ENCODE measurements around the gene PPM1A.

PPM1A gene

GRCh38 chr14:60257865-60258264, 8.8 kb downstream of the PPM1A start:
- ChIA-PET POLR2A (interaction anchor here (1.6 to 4.6 kb wide), 2 partner anchors 9 to 10 kb away, joined by 4 to 24 read pairs; partner anchors contain the start of gene PPM1A), CTCF (no interaction called here)
- no peak for DNase-seq (ENCODE audit: extremely low spot score)
- TF ChIP-seq PKNOX1 (IDR thresholded peaks at IDR 0.05) (no peak), HDGF (IDR thresholded peaks at IDR 0.05; ENCODE audit: borderline replicate concordance) (no peak), L3MBTL2 (conservative IDR thresholded peaks at IDR 0.05) (no peak), ARNT (IDR thresholded peaks at IDR 0.05) (no peak), TARDBP (IDR thresholded peaks at IDR 0.05) (no peak), SUZ12 (IDR thresholded peaks at IDR 0.05) (no peak), FOXK2 (IDR thresholded peaks at IDR 0.05) (no peak), FOXA1 (IDR thresholded peaks at IDR 0.05) (no peak), SP1 (IDR thresholded peaks at IDR 0.05) (no peak), CTBP1 (IDR thresholded peaks at IDR 0.05; ENCODE audit: borderline replicate concordance) (no peak), NFRKB (IDR thresholded peaks at IDR 0.05) (no peak)

GRCh38 chr14:60265163-60265562, 16.1 kb downstream of the PPM1A start:
- CTCF ChIA-PET: interaction anchor here (1.5 to 1.7 kb wide), 2 partner anchors 9 to 66 kb away, joined by 6 to 11 read pairs; no protein-coding TSS in a partner anchor
- DNase-seq (ENCODE audit: extremely low spot score): no peak
- POLR2A ChIA-PET: interaction anchor here (2.1 kb wide), 1 partner anchor 16 kb away, joined by 11 read pairs; the partner anchor contains the start of gene PPM1A

GRCh38 chr14:60266021-60266937, 17.3 kb downstream of the PPM1A start:
- DNase-seq (ENCODE audit: extremely low spot score): peak; percentile 47
- ChIA-PET POLR2A (interaction anchor here (2.1 kb wide), 1 partner anchor 17 kb away, joined by 11 read pairs; the partner anchor contains the start of gene PPM1A), CTCF (interaction anchor here (1.0 to 1.7 kb wide), 6 partner anchors 10 to 295 kb away, joined by 3 to 11 read pairs (median 4); no protein-coding TSS in a partner anchor)
- TF ChIP-seq CTBP1 (IDR thresholded peaks at IDR 0.05; ENCODE audit: borderline replicate concordance) (no peak), ARNT (IDR thresholded peaks at IDR 0.05) (no peak), HDGF (IDR thresholded peaks at IDR 0.05; ENCODE audit: borderline replicate concordance) (no peak), FOXA1 (IDR thresholded peaks at IDR 0.05) (no peak), NFRKB (IDR thresholded peaks at IDR 0.05) (no peak), PKNOX1 (IDR thresholded peaks at IDR 0.05) (no peak), ZNF384 (IDR thresholded peaks at IDR 0.05) (no peak), L3MBTL2 (conservative IDR thresholded peaks at IDR 0.05) (no peak)

More at GRCh38 chr14:60265163-60265562, 16.1 kb downstream of the PPM1A start:
- no peak for TF ChIP-seq LEF1 (IDR thresholded peaks at IDR 0.05; ENCODE audit: borderline replicate concordance)
- TF ChIP-seq L3MBTL2 (conservative IDR thresholded peaks at IDR 0.05): no peak
- no peak for TF ChIP-seq ZNF384 (IDR thresholded peaks at IDR 0.05)
- TF ChIP-seq HDGF (IDR thresholded peaks at IDR 0.05; ENCODE audit: borderline replicate concordance): no peak
- no peak for TF ChIP-seq FOXK2 (IDR thresholded peaks at IDR 0.05)
- no peak for TF ChIP-seq BHLHE40 (IDR thresholded peaks at IDR 0.05; ENCODE audit: borderline replicate concordance)
- no peak for TF ChIP-seq NFRKB (IDR thresholded peaks at IDR 0.05)
- TF ChIP-seq FOXM1 (IDR thresholded peaks at IDR 0.05; ENCODE audit: borderline replicate concordance): no peak
- TF ChIP-seq ELF4 (IDR thresholded peaks at IDR 0.05): no peak
- no peak for TF ChIP-seq FOXA1 (IDR thresholded peaks at IDR 0.05)

GRCh38 chr14:60272177-60272576, 23.2 kb downstream of the PPM1A start:
- DNase-seq (ENCODE audit: extremely low spot score): no peak
- POLR2A ChIA-PET: interaction anchor here (0.9 kb wide), 1 partner anchor 24 kb away, joined by 6 read pairs; the partner anchor contains the start of gene PPM1A
- no peak for TF ChIP-seq ELF4 (IDR thresholded peaks at IDR 0.05)
- no peak for TF ChIP-seq PKNOX1 (IDR thresholded peaks at IDR 0.05)
- no peak for TF ChIP-seq NFRKB (IDR thresholded peaks at IDR 0.05)
- TF ChIP-seq ZNF384 (IDR thresholded peaks at IDR 0.05): no peak
- TF ChIP-seq LEF1 (IDR thresholded peaks at IDR 0.05; ENCODE audit: borderline replicate concordance): no peak
- no peak for TF ChIP-seq SP1 (IDR thresholded peaks at IDR 0.05)
- no peak for TF ChIP-seq L3MBTL2 (conservative IDR thresholded peaks at IDR 0.05)
- TF ChIP-seq BHLHE40 (IDR thresholded peaks at IDR 0.05; ENCODE audit: borderline replicate concordance): no peak
- TF ChIP-seq HDGF (IDR thresholded peaks at IDR 0.05; ENCODE audit: borderline replicate concordance): no peak
- TF ChIP-seq FOXK2 (IDR thresholded peaks at IDR 0.05): no peak
- no peak for TF ChIP-seq TARDBP (IDR thresholded peaks at IDR 0.05)
- CTCF ChIA-PET: interaction anchor here (0.6 kb wide), 1 partner anchor 1078 kb away, joined by 8 read pairs; no protein-coding TSS in a partner anchor

GRCh38 chr14:60273956-60274355, 24.9 kb downstream of the PPM1A start:
- no peak for DNase-seq (ENCODE audit: extremely low spot score)
- POLR2A ChIA-PET: interaction anchor here (1.1 kb wide), 1 partner anchor 25 kb away, joined by 3 read pairs; the partner anchor contains the start of gene PPM1A
- CTCF ChIA-PET: interaction anchor here (0.7 kb wide), 1 partner anchor 268 kb away, joined by 3 read pairs; no protein-coding TSS in a partner anchor
- no peak for TF ChIP-seq PKNOX1 (IDR thresholded peaks at IDR 0.05)
- TF ChIP-seq ZNF384 (IDR thresholded peaks at IDR 0.05): no peak
- TF ChIP-seq FOXA1 (IDR thresholded peaks at IDR 0.05): no peak
- TF ChIP-seq FOXK2 (IDR thresholded peaks at IDR 0.05): no peak
- no peak for TF ChIP-seq ARNT (IDR thresholded peaks at IDR 0.05)
- no peak for TF ChIP-seq L3MBTL2 (conservative IDR thresholded peaks at IDR 0.05)
- no peak for TF ChIP-seq CTBP1 (IDR thresholded peaks at IDR 0.05; ENCODE audit: borderline replicate concordance)
- TF ChIP-seq HDGF (IDR thresholded peaks at IDR 0.05; ENCODE audit: borderline replicate concordance): no peak
- no peak for TF ChIP-seq SUZ12 (IDR thresholded peaks at IDR 0.05)
- no peak for TF ChIP-seq FOXM1 (IDR thresholded peaks at IDR 0.05; ENCODE audit: borderline replicate concordance)
- TF ChIP-seq SP1 (IDR thresholded peaks at IDR 0.05): no peak
- no peak for TF ChIP-seq ELF4 (IDR thresholded peaks at IDR 0.05)
- TF ChIP-seq BHLHE40 (IDR thresholded peaks at IDR 0.05; ENCODE audit: borderline replicate concordance): no peak
- TF ChIP-seq TARDBP (IDR thresholded peaks at IDR 0.05): no peak
- no peak for TF ChIP-seq LEF1 (IDR thresholded peaks at IDR 0.05; ENCODE audit: borderline replicate concordance)
- TF ChIP-seq NFRKB (IDR thresholded peaks at IDR 0.05): no peak
